ENCODE measurements around the gene ANTXR1. TPM values are rescaled to one million over a fixed set of nuclear protein-coding genes. Genes with fewer than 3 reads are reported as not detected.

The ANTXR1 gene
- total and polyA plus RNA-seq, 2 experiments from 2014 or later: 128 to 191 TPM

DNA sequence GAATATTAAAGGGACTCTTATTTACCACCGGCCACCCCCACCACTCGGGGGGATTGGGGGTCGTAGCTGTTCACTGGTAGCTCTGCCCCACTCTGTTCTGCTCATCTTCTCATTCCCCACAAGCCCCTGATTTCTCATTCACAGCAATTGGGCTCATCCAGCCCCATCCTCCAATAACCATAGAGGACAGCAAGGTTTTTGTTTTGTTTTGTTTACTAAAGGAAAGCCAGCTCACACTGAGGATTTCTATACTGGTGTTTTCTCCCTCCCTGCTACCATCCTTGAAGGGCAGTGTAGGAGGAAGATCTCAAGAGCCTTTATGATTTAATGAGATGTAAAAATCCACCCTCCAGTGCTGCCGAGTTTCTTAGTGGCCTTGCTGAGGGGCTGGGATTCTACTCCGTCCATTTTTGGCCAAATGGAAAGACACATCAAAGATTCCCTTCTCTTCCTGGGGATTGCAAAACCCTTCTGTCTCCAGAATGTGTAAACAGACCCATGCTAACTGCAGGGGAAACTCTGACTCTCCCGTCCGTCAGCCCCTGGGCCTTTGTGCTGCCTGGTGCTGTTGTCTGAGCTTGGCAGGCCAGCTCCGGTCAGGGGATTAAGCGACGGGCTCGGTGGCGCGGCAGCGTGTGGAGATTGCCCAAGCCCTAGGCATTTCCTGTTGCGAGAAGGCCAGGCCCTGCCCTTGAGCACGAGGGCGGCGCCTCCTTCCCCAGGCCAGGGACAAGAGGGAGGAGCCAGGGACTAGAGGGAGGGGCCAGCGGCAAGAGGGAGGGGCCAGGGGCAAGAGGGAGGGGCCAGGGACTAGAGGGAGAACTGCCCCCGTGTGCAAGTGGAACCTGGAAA lies 165.0 kb downstream of the ANTXR1 start:
- H3K9ac ChIP-seq: peak overlapping the region; percentile 92
- no peaks in the 10 kb centered on the region for H4K20me1 ChIP-seq (ENCODE audit: insufficient read depth)
- in situ Hi-C loops (cut with MboI): no loop called here
- no peaks in the 10 kb centered on the region for H3K9me2 ChIP-seq (ENCODE audit: insufficient read depth)
- H3K79me2 ChIP-seq (ENCODE audit: insufficient read depth): no peaks in the 10 kb centered on the region
- H2AFZ ChIP-seq: peak overlapping the region; percentile 12; the same call in 1 of the 2 replicates
- WGBS, 2 experiments (ENCODE audit: low coverage in 1 of 2, low lambda C conversion rate in 2 of 2, missing lambda C conversion rate in 2 of 2): 2 to 5% methylated on average over 19 to 20 of the region's 20 CpGs
- DNase-seq: peak; percentile 97
- H3K4me2 ChIP-seq (ENCODE audit: unreplicated experiment): peak overlapping the region; percentile 75
- H3F3A ChIP-seq (ENCODE audit: insufficient read depth): peaks cover 50% of the 10 kb centered on the region
- TF ChIP-seq EZH2phosphoT487 (IDR thresholded peaks at IDR 0.05; ENCODE audit: insufficient read depth, low read depth): no peak
- H3K9me3 ChIP-seq (ENCODE audit: low read depth): no peaks in the 10 kb centered on the region
- peak overlapping the region; percentile 98 for H3K27ac ChIP-seq
- peaks cover 39% of the 10 kb centered on the region for H3K4me1 ChIP-seq (ENCODE audit: insufficient read depth)
- peak overlapping the region; percentile 37 for H3K4me3 ChIP-seq
- peaks cover 6% of the 10 kb centered on the region; the same call in 1 of the 2 replicates for H3K36me3 ChIP-seq (ENCODE audit: low read depth)
- H3K27me3 ChIP-seq (replicated peaks; ENCODE audit: insufficient read depth): no peaks in the 10 kb centered on the region

- H4K20me1 ChIP-seq (ENCODE audit: insufficient read depth): no peaks in the 10 kb centered on the region
- H3K4me1 ChIP-seq (ENCODE audit: insufficient read depth): peaks cover 40% of the 10 kb centered on the region
- TF ChIP-seq EZH2 (IDR thresholded peaks at IDR 0.05; ENCODE audit: insufficient read depth, poor library complexity, severe bottlenecking) (no peak), EZH2phosphoT487 (IDR thresholded peaks at IDR 0.05; ENCODE audit: insufficient read depth, low read depth) (no peak)
- no peak overlapping the region for H3K4me2 ChIP-seq (ENCODE audit: unreplicated experiment)
- H3K27me3 ChIP-seq (replicated peaks; ENCODE audit: insufficient read depth): no peaks in the 10 kb centered on the region
- peaks cover 13% of the 10 kb centered on the region; the same call in 1 of the 2 replicates for H3K36me3 ChIP-seq (ENCODE audit: low read depth)
- H3F3A ChIP-seq (ENCODE audit: insufficient read depth): peaks cover 56% of the 10 kb centered on the region
- H3K79me2 ChIP-seq (ENCODE audit: insufficient read depth): no peaks in the 10 kb centered on the region
- H3K9me3 ChIP-seq (ENCODE audit: low read depth): no peaks in the 10 kb centered on the region
- H3K9me2 ChIP-seq (ENCODE audit: insufficient read depth): no peaks in the 10 kb centered on the region
- peak overlapping the region; percentile 98 for H3K27ac ChIP-seq
- DNase-seq: no peak
- WGBS, 2 experiments (ENCODE audit: low coverage in 1 of 2, low lambda C conversion rate in 2 of 2, missing lambda C conversion rate in 2 of 2): 59 to 66% methylated on average over 3 of the region's 3 CpGs
- no peak overlapping the region for H2AFZ ChIP-seq
- peak overlapping the region; percentile 92 for H3K9ac ChIP-seq
- no peak overlapping the region for H3K4me3 ChIP-seq
- in situ Hi-C loops (cut with MboI): no loop called here
Observed at GRCh38 chr2:69178756-69179155, 165.8 kb downstream of the ANTXR1 start.

DNA sequence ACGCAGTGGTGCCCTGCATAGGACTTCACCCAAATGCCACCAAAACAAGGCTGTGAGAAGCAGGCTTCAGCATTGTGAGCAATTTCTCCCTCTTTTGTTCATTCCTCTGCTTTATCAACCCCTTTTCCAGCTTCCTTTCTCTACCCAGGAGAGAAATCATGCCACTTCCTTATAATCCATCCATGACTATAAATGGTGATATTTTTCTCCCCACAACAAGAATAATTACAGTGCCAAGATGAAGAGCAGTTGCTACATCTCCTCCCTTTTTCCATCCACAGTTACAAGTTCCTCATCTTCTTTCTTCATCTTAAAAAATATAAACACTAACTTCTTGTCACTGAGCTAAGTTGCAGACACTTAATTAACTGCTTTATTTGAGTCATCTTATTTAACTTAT lies 167.2 kb downstream of the ANTXR1 start:
- H3K36me3 ChIP-seq (ENCODE audit: low read depth): peaks cover 18% of the 10 kb centered on the region; the same call in 1 of the 2 replicates
- peaks cover 57% of the 10 kb centered on the region for H3F3A ChIP-seq (ENCODE audit: insufficient read depth)
- in situ Hi-C loops (cut with MboI): no loop called here
- no peaks in the 10 kb centered on the region for H4K20me1 ChIP-seq (ENCODE audit: insufficient read depth)
- no peak overlapping the region for H2AFZ ChIP-seq
- H3K4me1 ChIP-seq (ENCODE audit: insufficient read depth): peaks cover 43% of the 10 kb centered on the region
- H3K9me2 ChIP-seq (ENCODE audit: insufficient read depth): no peaks in the 10 kb centered on the region
- no peaks in the 10 kb centered on the region for H3K9me3 ChIP-seq (ENCODE audit: low read depth)
- no peak overlapping the region for H3K27ac ChIP-seq
- no peaks in the 10 kb centered on the region for H3K27me3 ChIP-seq (replicated peaks; ENCODE audit: insufficient read depth)
- 95 to 100% methylated on average over 1 of the region's 1 CpG for WGBS, 2 experiments (ENCODE audit: low coverage in 1 of 2, low lambda C conversion rate in 2 of 2, missing lambda C conversion rate in 2 of 2)
- H3K79me2 ChIP-seq (ENCODE audit: insufficient read depth): no peaks in the 10 kb centered on the region
- no peak overlapping the region for H3K4me2 ChIP-seq (ENCODE audit: unreplicated experiment)
- H3K9ac ChIP-seq: no peak overlapping the region
- H3K4me3 ChIP-seq: no peak overlapping the region
- DNase-seq: no peak
- TF ChIP-seq EZH2phosphoT487 (IDR thresholded peaks at IDR 0.05; ENCODE audit: insufficient read depth, low read depth): no peak
- TF ChIP-seq EZH2 (IDR thresholded peaks at IDR 0.05; ENCODE audit: insufficient read depth, poor library complexity, severe bottlenecking): no peak

GRCh38 chr2:69180974-69181373 lies 168.0 kb downstream of the ANTXR1 start:
- H3K9me3 ChIP-seq (ENCODE audit: low read depth): no peaks in the 10 kb centered on the region
- no peak for DNase-seq
- H3K9me2 ChIP-seq (ENCODE audit: insufficient read depth): no peaks in the 10 kb centered on the region
- peaks cover 18% of the 10 kb centered on the region; the same call in 1 of the 2 replicates for H3K36me3 ChIP-seq (ENCODE audit: low read depth)
- H3K27me3 ChIP-seq (replicated peaks; ENCODE audit: insufficient read depth): no peaks in the 10 kb centered on the region
- no peak overlapping the region for H3K4me3 ChIP-seq
- in situ Hi-C loops (cut with MboI): no loop called here
- H3K4me2 ChIP-seq (ENCODE audit: unreplicated experiment): no peak overlapping the region
- WGBS, 2 experiments (ENCODE audit: low coverage in 1 of 2, low lambda C conversion rate in 2 of 2, missing lambda C conversion rate in 2 of 2): 100% methylated on average over 1 of the region's 1 CpG
- no peak overlapping the region for H3K9ac ChIP-seq
- TF ChIP-seq EZH2 (IDR thresholded peaks at IDR 0.05; ENCODE audit: insufficient read depth, poor library complexity, severe bottlenecking) (no peak), EZH2phosphoT487 (IDR thresholded peaks at IDR 0.05; ENCODE audit: insufficient read depth, low read depth) (no peak)
- no peak overlapping the region for H3K27ac ChIP-seq
- peaks cover 56% of the 10 kb centered on the region for H3F3A ChIP-seq (ENCODE audit: insufficient read depth)
- no peaks in the 10 kb centered on the region for H3K79me2 ChIP-seq (ENCODE audit: insufficient read depth)
- no peaks in the 10 kb centered on the region for H4K20me1 ChIP-seq (ENCODE audit: insufficient read depth)
- peaks cover 44% of the 10 kb centered on the region for H3K4me1 ChIP-seq (ENCODE audit: insufficient read depth)
- no peak overlapping the region for H2AFZ ChIP-seq
